H1 (cell line): ENCODE results near the gene CYYR1. TPM values are rescaled to one million over a fixed set of nuclear protein-coding genes. Genes with fewer than 3 reads are reported as not detected.
A peak's percentile ranks its signal among the peaks of the same experiment; 100 is the strongest.

Experiments used
- CTCF ChIA-PET: fragments of 300-600 bp; sonication (Branson Sonifier 250); formaldehyde crosslinking; loops from one replicate; lab custom pipeline; 2021; ENCODE audit not compliant: partially characterized antibody; lab: Charles Lee
- POLR2A ChIA-PET: fragments of 300-600 bp; sonication (Branson Sonifier 250); formaldehyde crosslinking; loops from one replicate; lab custom pipeline; 2021; ENCODE audit warnings: inconsistent platforms; ENCODE audit not compliant: partially characterized antibody; lab: Charles Lee
- DNase-seq, 2 experiments: peaks; one replicate each; pipeline versions ENCODE4 v3.0.0 to v3.0.0-alpha.2; 2010 to 2022; ENCODE audit warnings: low spot score in 2 of 2, low read depth in 1 of 2, mixed read lengths in 1 of 2
- FAIRE-seq: peaks from 2 replicates; lab custom pipeline; 2011; peaks lifted over from hg19 to GRCh38; lab: Jason Lieb, UNC
- H2AFZ ChIP-seq: 2 replicates; pipeline ENCODE4 v1.8.1; 2012; ENCODE audit warnings: low read length, inconsistent platforms
- H2AK5ac ChIP-seq: 2 replicates; pipeline ENCODE4 v1.6.1; 2013; ENCODE audit warnings: low read depth, low read length
- H2BK120ac ChIP-seq: replicated peaks from 2 replicates; pipeline ENCODE3; 2013; ENCODE audit warnings: low read depth, low read length, inconsistent platforms
- H2BK12ac ChIP-seq: 2 replicates; pipeline ENCODE4 v1.6.1; 2013; ENCODE audit warnings: low read depth, low read length
- H2BK15ac ChIP-seq: 2 replicates; pipeline ENCODE4 v1.6.1; 2013; ENCODE audit warnings: low read length
- H2BK20ac ChIP-seq: 2 replicates; pipeline ENCODE4 v1.6.1; 2013; ENCODE audit warnings: low read length
- H2BK5ac ChIP-seq: 2 replicates; pipeline ENCODE4 v1.6.1; 2013; ENCODE audit warnings: low read depth, low read length
- H3K14ac ChIP-seq: 2 replicates; pipeline ENCODE4 v1.6.1; 2013; ENCODE audit warnings: inconsistent platforms; ENCODE audit not compliant: insufficient read length
- H3K18ac ChIP-seq: 2 replicates; pipeline ENCODE4 v1.6.1; 2013; ENCODE audit warnings: low read length; ENCODE audit errors: extremely low read depth
- H3K23ac ChIP-seq: 2 replicates; pipeline ENCODE4 v1.6.1; 2013; ENCODE audit warnings: inconsistent platforms; ENCODE audit not compliant: insufficient read length
- H3K23me2 ChIP-seq: 2 replicates; pipeline ENCODE4 v1.6.1; 2013; ENCODE audit warnings: low read depth, low read length
- H3K27ac ChIP-seq: 2 replicates; pipeline ENCODE4 v1.6.1; 2011; ENCODE audit warnings: low read depth, low read length, inconsistent platforms
- H3K27me3 ChIP-seq, 4 experiments: replicated peaks in 1 of 4; 1 replicate in 1 of 4; 2 replicates in 3 of 4; pipeline versions ENCODE4 v1.6.1 to v1.8.1; 2011 to 2013; ENCODE audit warnings: low read length in 3 of 4, mild to moderate bottlenecking in 3 of 4, inconsistent platforms in 2 of 4, mixed read lengths in 2 of 4, moderate library complexity in 1 of 4; ENCODE audit not compliant: control insufficient read depth in 3 of 4, insufficient read depth in 3 of 4; ENCODE audit errors: extremely low read depth in 1 of 4
- H3K36me3 ChIP-seq, 4 experiments: 2 replicates each; pipeline versions ENCODE4 v1.6.1 to v1.8.1; 2011 to 2013; ENCODE audit warnings: mild to moderate bottlenecking in 4 of 4, low read length in 3 of 4, moderate library complexity in 2 of 4, control low read depth in 1 of 4, inconsistent platforms in 1 of 4; ENCODE audit not compliant: insufficient read depth in 4 of 4, control insufficient read depth in 2 of 4
- H3K4ac ChIP-seq: replicated peaks from 2 replicates; pipeline ENCODE3; 2013; ENCODE audit warnings: low read length, low read depth, mixed read lengths, inconsistent platforms; ENCODE audit not compliant: insufficient read length
- H3K4me1 ChIP-seq, 4 experiments: replicated peaks in 1 of 4; 1 replicate in 1 of 4; 2 replicates in 3 of 4; pipeline versions ENCODE4 v1.6.1 to v1.8.1; 2011 to 2013; ENCODE audit warnings: low read length in 3 of 4, inconsistent platforms in 2 of 4, mixed read lengths in 1 of 4; ENCODE audit not compliant: insufficient read depth in 4 of 4, control insufficient read depth in 3 of 4
- H3K4me2 ChIP-seq, 2 experiments: 2 replicates each; pipeline versions ENCODE4 v1.6.1 to v1.8.1; 2011 to 2013; ENCODE audit warnings: low read depth in 2 of 2, low read length in 2 of 2, control low read depth in 1 of 2, inconsistent platforms in 1 of 2, mild to moderate bottlenecking in 1 of 2; ENCODE audit not compliant: insufficient read depth in 1 of 2
- H3K4me3 ChIP-seq, 4 experiments: fragments of 200-600, 300-600 bp in 1 of 4; sonication (generic), shearing (Covaris generic), sonication (Bioruptor Twin) in 1 of 4; 2 replicates each; pipeline versions ENCODE4 v1.5.1 to v1.8.1; 2011 to 2016; ENCODE audit warnings: low read length in 4 of 4, low read depth in 3 of 4, control low read depth in 2 of 4, inconsistent platforms in 2 of 4, mild to moderate bottlenecking in 2 of 4, mixed read lengths in 1 of 4, moderate library complexity in 1 of 4; ENCODE audit not compliant: insufficient read depth in 2 of 4; ENCODE audit errors: extremely low read depth in 1 of 4
- H3K56ac ChIP-seq: replicated peaks from 2 replicates; pipeline ENCODE3; 2013; ENCODE audit warnings: low read depth, mild to moderate bottlenecking, mixed read lengths, low read length, inconsistent platforms; ENCODE audit not compliant: insufficient read length
- H3K79me1 ChIP-seq: 2 replicates; pipeline ENCODE4 v1.6.1; 2013; ENCODE audit warnings: low read depth, low read length, control low read depth
- H3K79me2 ChIP-seq, 2 experiments: 2 replicates each; pipeline versions ENCODE4 v1.6.1 to v1.8.1; 2012 to 2013; ENCODE audit warnings: low read length in 2 of 2, mild to moderate bottlenecking in 2 of 2, inconsistent platforms in 1 of 2; ENCODE audit not compliant: insufficient read depth in 2 of 2, control insufficient read depth in 1 of 2
- H3K9ac ChIP-seq, 4 experiments: replicated peaks in 1 of 4; 1 replicate in 1 of 4; 2 replicates in 3 of 4; pipeline versions ENCODE4 v1.6.1 to v1.8.1; 2011 to 2013; ENCODE audit warnings: low read depth in 3 of 4, low read length in 3 of 4, control low read depth in 2 of 4, mild to moderate bottlenecking in 2 of 4, moderate library complexity in 2 of 4, inconsistent platforms in 1 of 4; ENCODE audit errors: extremely low read depth in 1 of 4
- H3K9me3 ChIP-seq, 2 experiments: 2 replicates each; pipeline versions ENCODE4 v1.6.1 to v1.8.1; 2012 to 2013; ENCODE audit warnings: mild to moderate bottlenecking in 2 of 2, moderate library complexity in 2 of 2, control low read depth in 1 of 2, inconsistent platforms in 1 of 2, low read depth in 1 of 2, low read length in 1 of 2, mixed read lengths in 1 of 2; ENCODE audit not compliant: insufficient read depth in 2 of 2
- H4K20me1 ChIP-seq, 2 experiments: replicated peaks in 1 of 2; 2 replicates each; pipeline versions ENCODE3 to v1.8.1; 2011 to 2013; ENCODE audit warnings: inconsistent platforms in 2 of 2, low read length in 2 of 2, mild to moderate bottlenecking in 1 of 2; ENCODE audit not compliant: insufficient read depth in 2 of 2, control insufficient read depth in 1 of 2
- H4K5ac ChIP-seq: 2 replicates; pipeline ENCODE4 v1.6.1; 2013; ENCODE audit warnings: low read length, low read depth, mixed read lengths, inconsistent platforms; ENCODE audit not compliant: insufficient read length
- H4K8ac ChIP-seq: 2 replicates; pipeline ENCODE4 v1.8.0; 2013; ENCODE audit warnings: mild to moderate bottlenecking, moderate library complexity, low read length, inconsistent platforms; ENCODE audit not compliant: insufficient read depth; ENCODE audit errors: extremely low read depth
- H4K91ac ChIP-seq: replicated peaks from 2 replicates; pipeline ENCODE3; 2013; ENCODE audit warnings: low read length, mixed read lengths, inconsistent platforms; ENCODE audit not compliant: insufficient read length
- CBX5 ChIP-seq: fragments of 300-800, 300-1000 bp; sonication (generic); IDR thresholded peaks from 2 replicates; pipeline ENCODE4 v1.7.1; 2016; ENCODE audit warnings: antibody characterized with exemption, low read length, low read depth
- KDM1A ChIP-seq: fragments of 200-600, 300-600 bp; sonication (generic); IDR thresholded peaks from 2 replicates; pipeline ENCODE4 v1.7.1; 2016; ENCODE audit warnings: mild to moderate bottlenecking, low read length, borderline replicate concordance
- KDM4A ChIP-seq: IDR thresholded peaks from one replicate; pipeline ENCODE4 v1.7.1; 2012; ENCODE audit warnings: low read depth, mild to moderate bottlenecking, moderate library complexity, low read length, inconsistent platforms; ENCODE audit not compliant: severe bottlenecking
- KDM5A ChIP-seq: fragments of 200-600 bp; IDR thresholded peaks from 2 replicates; pipeline ENCODE4 v1.7.1; 2012; ENCODE audit warnings: mild to moderate bottlenecking, low read length, inconsistent platforms, mixed read lengths
- NANOG ChIP-seq: IDR thresholded peaks from 2 replicates; pipeline ENCODE4 v1.6.1; 2011; ENCODE audit warnings: low read length, low read depth, mild to moderate bottlenecking, inconsistent platforms; ENCODE audit not compliant: insufficient read depth, poor library complexity, severe bottlenecking
- RFX5 ChIP-seq: IDR thresholded peaks from 2 replicates; pipeline ENCODE4 v1.6.1; 2011; ENCODE audit warnings: low read depth, low read length, improper control_type of control experiment, borderline replicate concordance
- RXRA ChIP-seq: IDR thresholded peaks from 2 replicates; pipeline ENCODE4 v1.6.1; 2011; ENCODE audit warnings: low read depth, mild to moderate bottlenecking, low read length, moderate library complexity; ENCODE audit not compliant: insufficient read depth
- SIN3A ChIP-seq, 2 experiments: IDR thresholded peaks in 1 of 2; conservative IDR thresholded peaks in 1 of 2; 2 replicates each; pipeline ENCODE4 v1.6.1; 2011 to 2012; ENCODE audit warnings: low read length in 2 of 2, improper control_type of control experiment in 1 of 2, low read depth in 1 of 2, mild to moderate bottlenecking in 1 of 2
- SP4 ChIP-seq: IDR thresholded peaks from 2 replicates; pipeline ENCODE4 v1.6.1; 2012; ENCODE audit warnings: low read length, inconsistent platforms
- SRF ChIP-seq: IDR thresholded peaks from 2 replicates; pipeline ENCODE4 v1.6.1; 2011; ENCODE audit warnings: mild to moderate bottlenecking, low read depth, low read length, moderate library complexity
- USF2 ChIP-seq: IDR thresholded peaks from 2 replicates; pipeline ENCODE4 v1.6.1; 2011; ENCODE audit warnings: low read length, improper control_type of control experiment
- WGBS, 2 experiments: shearing (Covaris generic) in 1 of 2; methylation state at CpG; one replicate each; pipeline versions ENCODE4 v1.1.6 to v1.1.7; 2013 to 2015; ENCODE audit warnings: low lambda C conversion rate in 2 of 2, mixed read lengths in 2 of 2, inconsistent platforms in 1 of 2, low coverage in 1 of 2, missing lambda C conversion rate in 1 of 2; ENCODE audit not compliant: insufficient replicate concordance in 2 of 2, insufficient coverage in 1 of 2, insufficient read length in 1 of 2; ENCODE audit errors: extremely low coverage in 1 of 2, missing lambda C conversion rate in 1 of 2; 5-methylcytosine and 5-hydroxymethylcytosine counted together
- polyA plus RNA-seq, 7 experiments: library from polyadenylated mRNA; depleted of rRNA in 3 of 7; stranded (reverse) in 5 of 7; unstranded in 2 of 7; fragments of >200 nt in 5 of 7; fragments of 200-250 nt in 2 of 7; gene quantifications; 1 replicate in 5 of 7; 2 replicates in 1 of 7; 4 replicates in 1 of 7; pipeline versions ENCODE4 v1.2.1 to v1.2.3, GENCODE V29; 2011 to 2013; ENCODE audit warnings: missing spikeins in 2 of 7, mixed read lengths in 2 of 7
- total RNA-seq: library from RNA; stranded (reverse); fragmentation: NEBNext Ultra II Directional; extraction: Animal tissue kit (Norgen Biotek cat#: 25700); gene quantifications from 2 replicates; pipeline ENCODE4 v1.2.1, GENCODE V29; 2021

CYYR1 gene
- total and polyA plus RNA-seq, 2 of the 8 experiments (the other 6 are each of a cell fraction or from before 2014, with no cell fraction given): 12.2 to 37.9 TPM

GRCh38 chr21:26559099-26559498 lies 14.0 kb downstream of the CYYR1 start:
- H3K9ac ChIP-seq: 0 out of 7 replicates have a peak overlapping the region, but pooled peaks of 1 of the 4 experiments have one; percentile 25
- no peak overlapping the region for H3K18ac ChIP-seq
- CTCF ChIA-PET: no interaction called here
- H4K91ac ChIP-seq: no peak overlapping the region
- no peak overlapping the region for H2BK15ac ChIP-seq
- POLR2A ChIA-PET: interaction anchor here (1.5 kb wide), 1 partner anchor 8 kb away, joined by 4 read pairs; no protein-coding TSS in a partner anchor
- no peak overlapping the region for H4K8ac ChIP-seq
- H3K27me3 ChIP-seq: no peaks in the 10 kb centered on the region
- no peak overlapping the region for H3K4me3 ChIP-seq
- H3K4ac ChIP-seq: no peak overlapping the region
- no peak overlapping the region for H3K4me2 ChIP-seq
- DNase-seq (no peak), FAIRE-seq (no peak)
- H3K79me2 ChIP-seq: peaks cover 0 to 3% of the 10 kb centered on the region in 2 experiments; a peak in 2 of 4 replicates
- peaks cover 0 to 2% of the 10 kb centered on the region in 2 experiments for H4K20me1 ChIP-seq
- H3K27ac ChIP-seq: no peak overlapping the region
- H3K9me3 ChIP-seq: no peaks in the 10 kb centered on the region
- no peaks in the 10 kb centered on the region for H3K79me1 ChIP-seq
- 83% methylated on average over 5 of the region's 5 CpGs; no CpG with 5 or more reads in 1 of the 2 experiments for WGBS, 2 experiments
- H2BK5ac ChIP-seq: no peak overlapping the region
- H4K5ac ChIP-seq: no peak overlapping the region
- no peak for TF ChIP-seq RFX5
- TF ChIP-seq RXRA: no peak
- no peak for TF ChIP-seq NANOG
- no peak for TF ChIP-seq KDM4A
- TF ChIP-seq SP4: no peak
- TF ChIP-seq CBX5: no peak
- no peak for TF ChIP-seq SRF
- no peak for TF ChIP-seq SIN3A (conservative IDR thresholded peaks at IDR 0.05 in 1 of 2, IDR thresholded peaks at IDR 0.05 in 1 of 2; ENCODE audit: low read depth in 1 of 2, low read length in 2 of 2)
- TF ChIP-seq KDM5A: no peak
- no peak for TF ChIP-seq KDM1A
- no peak for TF ChIP-seq USF2
- peaks cover 0 to 10% (median 2%) of the 10 kb centered on the region in 4 experiments; a peak in 4 of 8 replicates for H3K36me3 ChIP-seq
- H3K56ac ChIP-seq: no peak overlapping the region
- H3K23me2 ChIP-seq: no peaks in the 10 kb centered on the region; the same call in 1 of the 2 replicates
- H2AFZ ChIP-seq: no peak overlapping the region
- H2BK12ac ChIP-seq: no peak overlapping the region
- H2BK20ac ChIP-seq: no peak overlapping the region
- H2AK5ac ChIP-seq: no peak overlapping the region
- no peak overlapping the region for H3K14ac ChIP-seq
- no peaks in the 10 kb centered on the region for H3K4me1 ChIP-seq
- H2BK120ac ChIP-seq: no peak overlapping the region
- no peak overlapping the region for H3K23ac ChIP-seq
